Type B pancreatic cell (in vitro differentiated cells): Measurements from ENCODE around the gene TBC1D16. TPM values are rescaled to one million over a fixed set of nuclear protein-coding genes. Genes with fewer than 3 reads are reported as not detected.

ENCODE experiments used
- DNase-seq: peaks from one replicate; pipeline ENCODE4 v3.0.0; 2021; ENCODE audit warnings: mixed read lengths; ENCODE audit not compliant: unreplicated experiment; ENCODE audit errors: extremely low spot score
- H3K27ac Mint-ChIP-seq: 2 replicates; pipeline ENCODE4 v1.8.0; 2021; ENCODE audit warnings: mild to moderate bottlenecking, mixed read lengths
- H3K27me3 Mint-ChIP-seq: 2 replicates; pipeline ENCODE4 v1.8.0; 2021; ENCODE audit warnings: mixed read lengths
- H3K36me3 Mint-ChIP-seq: 2 replicates; pipeline ENCODE4 v1.8.0; 2021; ENCODE audit warnings: mixed read lengths
- H3K4me1 Mint-ChIP-seq: one replicate; pipeline ENCODE4 v1.8.0; 2021; ENCODE audit warnings: mixed read lengths; ENCODE audit not compliant: unreplicated experiment
- H3K4me3 Mint-ChIP-seq: 2 replicates; pipeline ENCODE4 v1.8.0; 2021; ENCODE audit warnings: mild to moderate bottlenecking, mixed read lengths
- H3K9me3 Mint-ChIP-seq: 2 replicates; pipeline ENCODE4 v1.8.0; 2021; ENCODE audit warnings: mixed read lengths
- CTCF ChIP-seq: fragments of 200-600 bp; sonication (generic); conservative IDR thresholded peaks from 2 replicates; pipeline ENCODE4 v1.5.0; 2021; ENCODE audit warnings: antibody characterized with exemption, mild to moderate bottlenecking
- total RNA-seq: library from RNA; stranded (reverse); gene quantifications from 2 replicates; pipeline ENCODE4 v1.2.1, GENCODE V29; 2021; ENCODE audit warnings: low replicate concordance

Gene TBC1D16
- total RNA-seq, 1 donor from 2014 or later: 71.9 TPM

DNA sequence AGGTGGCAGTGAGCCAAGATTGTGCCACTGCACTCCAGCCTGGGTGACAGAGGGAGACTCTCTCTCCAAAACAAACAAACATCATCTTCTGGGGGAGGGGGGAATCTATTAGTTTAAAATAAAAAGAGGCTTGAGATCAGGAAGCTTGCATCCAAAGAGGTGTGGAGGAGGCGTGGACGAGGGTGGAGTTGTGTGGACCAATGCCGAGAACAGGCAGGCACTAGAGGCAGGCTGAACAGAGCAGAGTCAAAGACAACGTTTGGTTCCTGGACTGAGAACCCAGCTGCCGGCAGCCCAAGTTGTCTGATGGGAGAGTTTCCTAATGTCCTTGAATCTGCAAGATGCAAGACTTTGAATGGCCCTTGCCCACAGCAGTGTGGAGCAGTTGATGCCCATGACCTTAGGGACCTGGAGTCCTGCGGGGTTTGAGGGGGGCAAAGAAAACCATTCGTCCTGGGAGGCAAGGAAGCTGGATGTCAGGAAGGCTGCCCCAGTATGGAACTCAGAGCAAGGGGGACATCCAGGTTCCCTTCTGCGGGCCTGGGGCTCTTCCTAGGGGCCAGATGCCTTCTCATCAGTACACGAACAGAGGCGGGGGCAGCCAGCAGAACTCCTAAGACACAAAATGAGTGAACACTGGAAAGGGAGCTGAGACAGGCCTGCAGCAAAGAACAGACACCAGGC, 9.2 kb downstream of the TBC1D16 start:
- H3K9me3 Mint-ChIP-seq: peaks cover 4% of the 10 kb centered on the region
- no peak overlapping the region for H3K27ac Mint-ChIP-seq
- DNase-seq: no peak
- H3K36me3 Mint-ChIP-seq: peaks cover 10% of the 10 kb centered on the region
- no peaks in the 10 kb centered on the region for H3K27me3 Mint-ChIP-seq
- no peak overlapping the region for H3K4me3 Mint-ChIP-seq
- H3K4me1 Mint-ChIP-seq: peaks cover 27% of the 10 kb centered on the region
- no peak for TF ChIP-seq CTCF

DNA sequence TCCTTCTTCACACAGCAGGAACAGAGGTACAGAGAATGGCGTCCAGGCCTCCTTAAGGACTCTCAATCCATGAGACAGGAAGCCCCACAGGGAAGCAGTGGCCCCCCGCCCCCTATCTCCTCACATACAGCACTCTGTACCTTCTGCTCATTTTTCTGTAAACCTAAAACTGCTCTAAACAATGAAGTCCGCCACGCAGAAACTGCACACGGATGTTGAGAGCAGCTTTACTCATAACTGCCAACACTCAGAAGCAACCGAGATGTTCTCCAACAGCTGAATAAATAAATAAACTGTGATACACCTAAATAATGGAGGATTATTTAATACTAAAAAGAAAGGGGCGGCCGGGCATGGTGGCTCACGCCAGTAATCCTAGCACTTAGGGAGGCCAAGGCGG, 9.9 kb downstream of the TBC1D16 start:
- Mint-ChIP-seq H3K9me3 (peaks cover 4% of the 10 kb centered on the region), H3K4me1 (peaks cover 25% of the 10 kb centered on the region), H3K27ac (no peak overlapping the region), H3K4me3 (no peak overlapping the region), H3K36me3 (peaks cover 12% of the 10 kb centered on the region), H3K27me3 (no peaks in the 10 kb centered on the region)
- no peak for DNase-seq
- TF ChIP-seq CTCF: no peak

DNA sequence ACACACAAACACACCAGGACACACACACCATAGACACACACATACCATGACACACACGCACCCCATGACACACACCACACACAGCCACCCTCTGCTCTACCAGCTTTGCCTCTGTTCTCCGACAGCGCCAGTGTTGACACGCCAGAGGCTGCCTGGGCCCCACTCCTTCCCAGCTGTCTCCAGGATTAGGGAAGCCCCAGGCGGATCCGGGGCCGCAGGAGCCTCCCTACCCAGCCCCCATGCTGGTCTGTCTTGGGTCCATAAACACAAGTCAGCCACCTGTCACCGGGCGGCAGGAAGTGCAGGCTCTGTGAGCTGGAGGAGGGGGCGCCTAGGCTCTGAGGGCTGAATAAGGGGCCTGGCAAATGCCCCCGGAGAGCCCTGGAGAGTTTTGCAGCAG, 10.5 kb downstream of the TBC1D16 start:
- peaks cover 4% of the 10 kb centered on the region for H3K9me3 Mint-ChIP-seq
- no peak overlapping the region for H3K4me3 Mint-ChIP-seq
- H3K27ac Mint-ChIP-seq: no peak overlapping the region
- TF ChIP-seq CTCF: no peak
- H3K36me3 Mint-ChIP-seq: peaks cover 12% of the 10 kb centered on the region
- DNase-seq: no peak
- peaks cover 25% of the 10 kb centered on the region for H3K4me1 Mint-ChIP-seq
- H3K27me3 Mint-ChIP-seq: no peaks in the 10 kb centered on the region

DNA sequence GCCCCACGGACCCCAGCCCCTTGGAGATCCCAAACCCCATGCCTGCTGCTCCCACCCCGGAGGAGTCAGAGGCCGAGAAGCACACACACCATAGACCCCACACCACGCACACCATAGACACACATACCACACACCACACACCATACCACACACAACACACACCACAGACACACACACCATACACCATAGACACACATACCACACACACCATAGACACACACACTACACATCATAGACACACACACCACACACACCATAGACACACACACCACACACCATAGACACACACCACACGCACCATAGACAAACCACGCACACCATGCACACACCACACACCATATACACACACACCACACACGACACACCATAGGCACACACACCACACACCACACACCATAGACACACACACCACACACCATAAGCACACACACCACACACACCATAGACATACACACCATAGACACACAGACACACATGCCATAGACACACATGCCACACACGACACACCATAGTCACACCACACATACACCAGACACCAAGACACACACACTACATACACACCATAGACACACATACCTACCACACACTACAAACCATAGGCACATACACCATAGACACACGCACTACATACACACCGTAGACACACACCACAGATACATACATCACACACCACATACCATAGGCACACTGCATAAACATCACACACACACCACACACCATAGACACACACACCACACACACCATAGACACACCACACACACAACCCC, 11.3 kb downstream of the TBC1D16 start:
- Mint-ChIP-seq H3K27ac (no peak overlapping the region), H3K27me3 (no peaks in the 10 kb centered on the region), H3K9me3 (no peaks in the 10 kb centered on the region), H3K36me3 (peaks cover 5% of the 10 kb centered on the region), H3K4me1 (peaks cover 17% of the 10 kb centered on the region), H3K4me3 (no peak overlapping the region)
- TF ChIP-seq CTCF: no peak
- DNase-seq: no peak

- Mint-ChIP-seq H3K9me3 (no peaks in the 10 kb centered on the region), H3K27me3 (no peaks in the 10 kb centered on the region), H3K36me3 (peaks cover 5% of the 10 kb centered on the region), H3K4me1 (peaks cover 15% of the 10 kb centered on the region), H3K27ac (no peak overlapping the region), H3K4me3 (no peak overlapping the region)
- no peak for TF ChIP-seq CTCF
- DNase-seq: no peak
Measured at GRCh38 chr17:80023481-80024205, 12.0 kb downstream of the TBC1D16 start.
